ENCODE data around the gene NFATC2IP.

- TF ChIP-seq, protein P1, sequence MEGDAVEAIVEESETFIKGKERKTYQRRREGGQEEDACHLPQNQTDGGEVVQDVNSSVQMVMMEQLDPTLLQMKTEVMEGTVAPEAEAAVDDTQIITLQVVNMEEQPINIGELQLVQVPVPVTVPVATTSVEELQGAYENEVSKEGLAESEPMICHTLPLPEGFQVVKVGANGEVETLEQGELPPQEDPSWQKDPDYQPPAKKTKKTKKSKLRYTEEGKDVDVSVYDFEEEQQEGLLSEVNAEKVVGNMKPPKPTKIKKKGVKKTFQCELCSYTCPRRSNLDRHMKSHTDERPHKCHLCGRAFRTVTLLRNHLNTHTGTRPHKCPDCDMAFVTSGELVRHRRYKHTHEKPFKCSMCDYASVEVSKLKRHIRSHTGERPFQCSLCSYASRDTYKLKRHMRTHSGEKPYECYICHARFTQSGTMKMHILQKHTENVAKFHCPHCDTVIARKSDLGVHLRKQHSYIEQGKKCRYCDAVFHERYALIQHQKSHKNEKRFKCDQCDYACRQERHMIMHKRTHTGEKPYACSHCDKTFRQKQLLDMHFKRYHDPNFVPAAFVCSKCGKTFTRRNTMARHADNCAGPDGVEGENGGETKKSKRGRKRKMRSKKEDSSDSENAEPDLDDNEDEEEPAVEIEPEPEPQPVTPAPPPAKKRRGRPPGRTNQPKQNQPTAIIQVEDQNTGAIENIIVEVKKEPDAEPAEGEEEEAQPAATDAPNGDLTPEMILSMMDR (IDR thresholded peaks at IDR 0.05) = no peak
- TF ChIP-seq POLR2A (IDR thresholded peaks at IDR 0.05) = no peak
Observed at GRCh38 chr16:28983644-28984043, 32.9 kb downstream of the NFATC2IP start.

Data from uterus (tissue), 2 donors.